Iris pigment epithelial cell (primary cell): Measurements from ENCODE around the gene ITPK1.

Experiments used
- DNase-seq: peaks from one replicate; pipeline ENCODE4 v3.0.0-alpha.2; 2011; ENCODE audit warnings: low read depth

Gene ITPK1

GRCh38 chr14:92938235-92938875 lies 177.4 kb downstream of the ITPK1 start:
- DNase-seq = no peak

- no peak for DNase-seq
These were observed 178.4 kb downstream of the ITPK1 start for GRCh38 chr14:92937051-92937937.

GRCh38 chr14:92936085-92936484 lies 179.6 kb downstream of the ITPK1 start:
- no peak for DNase-seq

- no peak for DNase-seq
These were observed 180.3 kb downstream of the ITPK1 start for GRCh38 chr14:92935446-92935845.

GRCh38 chr14:92934196-92935085 lies 181.3 kb downstream of the ITPK1 start:
- no peak for DNase-seq

- DNase-seq = no peak
These were observed 182.2 kb downstream of the ITPK1 start for GRCh38 chr14:92933481-92933880.

- no peak for DNase-seq
These were observed 183.0 kb downstream of the ITPK1 start for GRCh38 chr14:92932448-92933395.

- DNase-seq = no peak
These were observed 183.9 kb downstream of the ITPK1 start for GRCh38 chr14:92931681-92932447.

GRCh38 chr14:92930737-92931602 lies 184.8 kb downstream of the ITPK1 start:
- DNase-seq = peak; percentile 5

GRCh38 chr14:92929689-92930608 lies 185.8 kb downstream of the ITPK1 start:
- no peak for DNase-seq

- DNase-seq = no peak
These were observed 186.6 kb downstream of the ITPK1 start for GRCh38 chr14:92928961-92929688.

- no peak for DNase-seq
These were observed 187.5 kb downstream of the ITPK1 start for GRCh38 chr14:92928258-92928629.

GRCh38 chr14:92927349-92928257 lies 188.1 kb downstream of the ITPK1 start:
- DNase-seq = no peak

GRCh38 chr14:92926931-92927330 lies 188.8 kb downstream of the ITPK1 start:
- DNase-seq = no peak

GRCh38 chr14:92926180-92926845 lies 189.4 kb downstream of the ITPK1 start:
- no peak for DNase-seq

GRCh38 chr14:92925446-92925845 lies 190.3 kb downstream of the ITPK1 start:
- DNase-seq = no peak
